ENCODE data around the gene MYF6.
"Not testable (repeated sequence)": the region's sequence is repeated elsewhere in the genome, so short reads cannot be mapped to it uniquely, and the experiment has no call there.

Gene MYF6

GRCh38 chr12:80707126-80707829 lies at the start of gene MYF6:
MYF6 (plus strand) TSS chr12:80707634; CDS start chr12:80707720, 86 bp downstream.
- no peak for TF ChIP-seq CTCF (IDR thresholded peaks at IDR 0.05; ENCODE audit: insufficient read depth, missing control alignments)
- no peak for DNase-seq (ENCODE audit: insufficient read length, low spot score)
- FAIRE-seq: no peak

- no peak for TF ChIP-seq CTCF (IDR thresholded peaks at IDR 0.05; ENCODE audit: insufficient read depth, missing control alignments)
- FAIRE-seq (no peak), DNase-seq (ENCODE audit: insufficient read length, low spot score) (no peak)
Observed at GRCh38 chr12:80659512-80660063, 47.8 kb upstream of the MYF6 start.

- FAIRE-seq: no peak
- TF ChIP-seq CTCF (IDR thresholded peaks at IDR 0.05; ENCODE audit: insufficient read depth, missing control alignments): no peak
- no peak for DNase-seq (ENCODE audit: insufficient read length, low spot score)
Observed at GRCh38 chr12:80662586-80662985, 44.8 kb upstream of the MYF6 start.

- DNase-seq (ENCODE audit: insufficient read length, low spot score) (no peak), FAIRE-seq (no peak)
- no peak for TF ChIP-seq CTCF (IDR thresholded peaks at IDR 0.05; ENCODE audit: insufficient read depth, missing control alignments)
Observed at GRCh38 chr12:80670214-80670613, 37.2 kb upstream of the MYF6 start.

- not testable (repeated sequence) for DNase-seq (ENCODE audit: insufficient read length, low spot score)
Observed at GRCh38 chr12:80676042-80676636, 31.3 kb upstream of the MYF6 start.

GRCh38 chr12:80676856-80677255 lies 30.6 kb upstream of the MYF6 start:
- FAIRE-seq: no peak
- no peak for TF ChIP-seq CTCF (IDR thresholded peaks at IDR 0.05; ENCODE audit: insufficient read depth, missing control alignments)
- no peak for DNase-seq (ENCODE audit: insufficient read length, low spot score)

More at GRCh38 chr12:80676042-80676636, 31.3 kb upstream of the MYF6 start:
- FAIRE-seq: not testable (repeated sequence)

GRCh38 chr12:80677994-80678393 lies 29.4 kb upstream of the MYF6 start:
- FAIRE-seq: no peak
- TF ChIP-seq CTCF (IDR thresholded peaks at IDR 0.05; ENCODE audit: insufficient read depth, missing control alignments): no peak
- DNase-seq (ENCODE audit: insufficient read length, low spot score): no peak
